TTC549 (cell line): ENCODE measurements around the gene CDKN1A.

Experiments
- FAIRE-seq: peaks from 2 replicates; lab custom pipeline; 2012; peaks lifted over from hg19 to GRCh38; lab: Jason Lieb, UNC

The CDKN1A gene

DNA sequence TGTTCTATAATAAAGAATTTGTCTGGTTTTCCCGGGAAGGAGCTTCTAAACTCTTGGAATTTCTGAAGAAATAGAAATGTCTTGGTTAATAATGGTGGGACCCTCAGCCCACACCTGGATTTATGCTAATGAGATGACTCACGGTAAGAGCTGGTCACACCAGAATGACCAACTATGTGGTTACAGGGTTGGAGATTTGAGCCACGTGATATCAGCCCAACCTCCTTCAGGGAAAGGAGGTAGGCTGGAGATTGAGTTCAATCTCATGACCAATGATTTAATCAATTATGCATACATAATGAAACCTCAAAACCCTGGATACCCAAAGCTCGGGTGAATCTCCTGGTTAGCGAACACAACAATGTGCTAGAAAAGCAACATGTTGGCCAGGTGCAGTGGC lies 22.1 kb upstream of the CDKN1A start:
- no peak for FAIRE-seq

DNA sequence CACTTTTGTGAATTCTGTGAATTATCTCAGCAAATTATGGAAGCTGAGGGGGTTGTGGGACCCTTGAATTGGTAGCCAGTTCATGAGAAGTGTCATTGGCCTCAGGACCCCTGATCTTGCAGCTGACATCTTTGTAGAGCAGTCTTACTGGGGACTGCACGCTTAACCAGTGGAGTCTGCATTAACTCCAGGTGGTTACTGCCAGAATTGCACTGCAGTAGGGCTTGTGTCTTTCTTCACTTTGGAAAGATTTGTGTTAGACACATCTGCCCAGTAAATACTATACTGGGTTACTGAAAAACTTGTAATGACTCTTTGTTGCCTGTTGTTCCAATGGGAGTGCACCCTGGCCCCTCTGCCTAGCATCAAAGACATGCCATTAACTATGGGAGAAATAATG lies 21.2 kb upstream of the CDKN1A start:
- no peak for FAIRE-seq

DNA sequence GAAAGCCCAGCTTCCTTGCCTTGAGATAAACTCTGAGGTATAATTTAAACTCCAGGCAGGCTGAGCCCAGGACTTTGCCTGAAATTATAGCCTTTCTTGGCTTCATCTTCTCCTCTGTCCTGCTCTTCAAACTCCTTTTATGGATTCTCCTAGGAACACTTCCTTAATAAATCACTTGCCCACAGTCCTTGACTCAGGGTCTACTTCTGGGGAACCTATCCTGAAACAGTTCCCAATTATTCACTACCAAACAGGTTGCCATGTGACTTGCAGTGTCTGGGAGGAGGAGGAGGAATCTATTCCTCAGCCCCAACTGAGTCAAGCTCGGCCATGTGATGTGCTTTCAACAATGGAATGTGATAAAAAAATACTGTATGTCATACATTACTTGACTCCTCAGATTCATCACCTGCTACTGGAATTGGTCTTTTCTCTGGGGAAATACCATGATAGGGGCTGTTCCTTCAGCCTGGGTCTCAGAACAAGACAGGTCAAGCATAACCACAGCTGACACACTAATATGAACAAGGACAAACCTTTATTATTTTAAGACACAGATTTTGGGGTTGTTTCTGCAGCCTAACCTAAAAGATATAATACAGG lies 20.5 kb upstream of the CDKN1A start:
- no peak for FAIRE-seq

DNA sequence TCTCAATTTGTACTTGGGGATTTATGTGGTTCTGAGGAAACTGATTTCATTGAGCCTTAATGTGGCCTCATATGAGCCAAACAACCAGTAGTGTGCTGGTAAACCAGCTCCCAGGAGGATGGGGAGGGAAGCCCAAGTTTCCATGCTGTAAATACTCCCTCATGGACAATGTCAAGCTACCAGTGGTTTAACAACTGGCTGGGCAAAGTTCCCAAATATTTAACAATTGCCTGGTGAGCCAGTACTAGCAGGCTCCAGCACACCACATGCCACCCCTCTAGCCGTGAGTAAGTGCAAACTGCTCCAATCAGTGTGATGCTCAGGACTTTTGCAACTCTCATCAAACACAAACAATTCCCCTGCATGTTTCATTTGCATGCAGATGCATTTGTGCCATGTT lies 19.2 kb upstream of the CDKN1A start:
- FAIRE-seq, result no peak

DNA sequence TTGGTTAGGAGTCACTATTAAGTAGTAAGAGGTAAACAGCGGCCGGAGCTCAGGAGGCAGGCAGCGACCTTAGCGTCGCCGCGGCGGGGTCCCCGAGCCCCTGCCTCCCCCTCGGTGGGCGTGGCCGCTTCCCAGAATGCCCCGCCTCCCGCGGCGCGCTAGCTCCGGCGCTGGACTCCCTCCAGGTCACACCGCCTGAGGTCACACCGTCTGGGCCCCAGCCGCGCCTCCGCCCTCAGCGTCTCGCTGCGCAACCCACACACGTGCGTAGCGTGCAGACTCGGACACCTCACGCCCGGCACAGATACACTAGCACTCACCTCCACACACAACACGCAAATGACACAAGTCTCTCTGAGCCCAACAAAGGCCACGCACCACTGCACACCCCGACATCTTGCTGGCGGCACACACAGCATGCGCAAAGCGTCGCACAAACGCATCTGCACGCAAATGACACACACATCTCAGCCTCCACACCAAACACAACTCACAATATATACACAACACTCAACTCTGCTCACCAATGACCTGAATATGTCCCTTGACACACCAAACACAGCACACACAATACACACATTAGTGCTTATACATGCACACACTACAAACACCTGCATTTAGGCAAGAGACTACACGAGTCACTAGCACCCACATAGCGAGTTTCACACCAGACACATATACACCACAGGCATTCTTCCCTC lies 17.6 kb upstream of the CDKN1A start:
- no peak for FAIRE-seq

DNA sequence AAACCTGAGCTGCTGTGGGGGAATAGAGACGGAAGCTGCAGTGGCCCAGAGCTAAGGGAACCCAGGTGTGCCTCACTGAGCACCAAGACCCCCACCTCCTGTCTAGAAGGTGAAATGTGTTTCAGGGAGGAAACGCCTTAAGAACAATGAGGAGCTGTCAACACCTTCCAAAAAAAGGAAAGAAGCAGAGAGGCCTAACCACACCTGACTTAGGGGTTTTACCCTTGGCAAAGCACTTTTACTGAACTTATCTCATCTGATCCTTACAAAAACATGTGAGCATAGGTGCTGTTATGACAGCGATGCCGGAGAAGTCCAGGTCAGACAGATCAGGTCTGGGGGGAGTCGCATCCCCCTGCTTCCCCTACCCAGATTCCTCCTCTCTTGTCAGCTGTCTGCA lies 16.1 kb upstream of the CDKN1A start:
- no peak for FAIRE-seq

DNA sequence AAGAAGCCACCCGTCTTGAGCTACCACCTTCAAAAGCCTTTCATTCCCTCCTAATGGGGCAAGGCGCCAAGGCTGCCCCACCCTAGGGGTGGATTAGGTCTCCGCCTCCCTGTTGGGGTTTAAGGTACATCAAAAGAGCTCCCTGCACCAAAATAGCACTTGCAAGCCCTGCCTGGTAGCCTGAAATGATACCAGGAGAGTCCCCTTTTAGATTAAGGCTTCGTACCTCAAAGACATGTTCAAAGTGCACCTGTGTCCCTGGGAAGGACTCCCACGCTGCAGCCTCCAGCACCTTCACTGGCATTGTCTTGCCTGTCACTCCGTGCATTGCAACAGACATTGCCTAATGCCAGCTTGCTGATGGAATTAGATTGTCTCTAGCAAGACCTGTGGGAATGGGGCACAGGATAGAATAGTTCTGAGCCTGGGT lies 15.7 kb upstream of the CDKN1A start:
- FAIRE-seq, result no peak

DNA sequence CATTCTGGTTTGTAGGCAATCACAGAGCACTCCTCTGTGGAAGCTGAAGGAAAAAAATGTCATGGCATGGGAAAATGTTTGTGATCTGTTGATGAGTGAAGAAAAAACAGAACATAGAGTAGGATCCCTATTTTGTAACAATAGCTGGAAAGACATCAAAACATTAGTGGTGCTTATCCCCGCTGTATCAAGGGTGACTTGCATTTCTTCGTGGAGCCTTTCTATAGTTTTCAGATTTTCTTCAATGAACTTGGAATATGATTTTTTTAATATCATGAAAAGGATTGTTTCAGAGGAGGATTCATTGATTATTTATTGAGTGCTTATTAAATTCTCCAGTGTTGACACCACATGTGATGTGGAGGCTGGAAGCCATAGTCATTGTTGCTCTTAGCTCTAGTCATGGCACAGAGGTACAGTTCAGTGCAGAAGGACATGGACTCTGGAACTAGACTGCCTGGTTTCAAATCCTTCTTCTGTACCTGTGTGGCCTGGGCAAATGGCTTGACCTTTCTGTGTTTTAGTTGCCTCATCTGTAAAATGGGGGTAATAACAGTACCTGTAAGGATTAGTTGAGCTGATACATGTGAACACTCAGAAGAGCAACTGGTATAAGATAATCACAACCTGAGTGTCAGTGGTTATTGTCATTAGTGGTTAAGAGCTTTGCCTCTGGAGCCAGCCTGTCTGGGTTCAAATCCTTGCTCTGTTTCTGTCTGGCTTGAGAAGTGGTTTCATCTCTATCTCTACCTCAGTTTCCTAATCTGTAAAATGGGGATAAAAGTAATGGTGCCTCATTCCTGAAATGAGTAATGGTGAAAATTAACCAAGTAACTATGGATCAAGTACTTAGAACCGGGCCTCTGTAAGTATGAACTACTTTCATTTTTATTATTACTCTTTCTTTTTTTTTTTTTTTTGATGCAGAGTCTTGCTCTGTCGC lies 14.7 kb upstream of the CDKN1A start:
- FAIRE-seq, result no peak

DNA sequence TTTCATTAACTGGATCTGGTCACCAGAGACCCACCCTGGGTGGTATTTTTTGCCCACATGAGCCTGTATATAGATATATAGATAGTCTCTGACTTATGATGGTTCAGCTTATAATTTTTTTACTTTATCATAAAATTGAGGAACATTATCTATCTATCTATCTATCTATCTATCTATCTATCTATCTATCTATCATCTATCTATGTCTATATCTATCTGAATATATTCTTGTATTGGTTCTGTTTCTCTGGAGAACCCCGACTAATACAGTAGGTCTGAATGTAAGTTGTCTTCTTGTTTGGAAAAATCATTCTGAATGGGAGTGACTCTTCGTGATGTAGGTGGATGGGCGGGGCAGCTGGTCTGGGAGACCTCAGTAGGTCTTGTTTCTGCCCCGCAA lies 13.3 kb upstream of the CDKN1A start:
- no peak for FAIRE-seq

DNA sequence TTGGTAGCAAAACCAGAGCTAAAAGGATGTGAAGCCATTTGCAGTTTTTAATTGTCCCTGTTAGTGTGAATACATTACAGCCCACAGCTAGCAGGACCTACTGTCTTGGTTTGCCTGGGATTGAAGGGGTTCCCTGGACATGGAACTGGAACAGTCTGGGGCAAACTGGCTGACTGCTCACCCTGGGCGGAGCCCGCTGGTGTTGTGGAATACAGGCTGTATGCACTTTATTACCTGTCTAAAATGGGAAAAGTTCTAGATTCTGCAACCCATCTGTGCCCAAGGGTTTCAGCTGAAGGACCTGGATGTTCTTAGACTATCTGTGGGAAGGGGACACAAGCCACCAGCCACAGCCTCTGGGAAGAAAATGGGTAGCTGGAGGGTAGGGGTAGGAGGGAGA lies 12.2 kb upstream of the CDKN1A start:
- no peak for FAIRE-seq

DNA sequence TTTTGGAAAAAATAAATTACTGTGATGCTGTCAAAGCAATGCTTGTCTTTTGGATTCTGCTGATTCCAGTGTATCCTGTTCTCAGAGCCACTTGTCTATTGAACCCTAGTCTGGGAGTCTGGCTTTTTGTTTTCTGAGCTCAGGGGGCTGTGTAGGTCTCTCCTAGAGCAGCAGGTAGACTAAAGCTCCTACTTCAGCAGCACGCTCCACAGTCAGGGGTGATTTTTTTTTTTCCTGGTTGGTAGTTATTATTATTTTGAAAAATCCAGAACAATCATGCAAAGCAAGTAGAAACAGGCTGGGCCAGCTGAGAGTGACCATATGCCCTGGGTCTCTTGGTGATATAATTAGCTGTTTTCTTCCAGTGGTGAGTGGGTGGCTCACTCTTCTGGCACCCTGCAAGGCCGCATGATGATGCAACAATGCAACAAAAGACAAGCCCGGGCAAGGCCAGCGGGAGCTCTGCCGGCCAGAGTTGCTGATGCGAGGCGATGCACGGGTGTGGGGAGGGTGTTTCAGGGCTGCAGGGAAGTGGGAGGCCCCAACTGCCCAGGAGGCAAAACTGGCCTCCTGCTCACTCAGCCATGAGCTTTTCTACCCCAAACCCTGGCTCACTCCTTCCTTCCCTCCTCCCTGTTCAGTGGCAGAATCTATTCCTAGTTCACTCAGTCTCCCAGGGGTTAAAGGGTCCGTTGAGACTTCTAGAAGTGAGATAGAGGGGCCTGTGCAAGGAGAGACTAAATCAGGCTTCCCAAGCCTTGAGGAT lies 11.5 kb upstream of the CDKN1A start:
- no peak for FAIRE-seq

DNA sequence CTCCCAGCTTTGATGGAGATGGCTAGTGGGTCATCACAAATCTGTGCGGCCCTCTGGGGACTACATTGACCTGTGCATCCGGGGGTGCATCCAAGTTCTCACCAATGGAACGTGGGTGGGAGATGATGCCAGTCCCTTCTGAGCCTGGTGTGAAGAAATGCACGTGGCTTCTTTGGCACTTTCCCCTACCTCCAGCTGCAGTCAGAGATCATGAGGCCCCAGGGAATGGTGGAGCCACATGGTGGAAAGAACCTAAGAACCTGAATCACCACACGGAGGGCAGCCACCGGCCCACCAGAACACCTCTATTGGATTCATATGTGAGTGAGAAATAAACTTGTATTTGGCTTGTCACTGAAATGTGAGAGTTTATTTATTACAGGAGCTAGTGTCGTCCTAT lies 9.9 kb upstream of the CDKN1A start:
- FAIRE-seq, result no peak

DNA sequence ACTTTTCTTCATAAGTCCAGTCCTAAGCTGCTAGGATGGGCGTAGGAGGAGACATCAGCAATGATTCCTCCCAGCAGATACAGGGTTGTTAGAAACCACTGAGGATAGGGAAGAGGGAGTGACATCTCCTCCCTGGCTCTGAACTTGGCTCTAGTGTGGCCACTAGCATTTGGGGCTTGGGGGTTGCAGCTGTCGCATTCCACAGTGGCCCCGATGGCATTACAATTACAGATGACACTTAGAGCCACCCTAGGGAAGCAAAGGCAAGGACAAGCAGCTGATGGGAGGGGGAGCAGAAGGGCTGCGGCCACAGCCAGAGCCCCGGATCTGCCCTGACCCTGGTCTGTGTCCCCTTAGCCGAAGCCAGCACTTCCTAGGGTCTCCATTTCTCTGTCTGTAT lies 9.5 kb upstream of the CDKN1A start:
- FAIRE-seq, result no peak

DNA sequence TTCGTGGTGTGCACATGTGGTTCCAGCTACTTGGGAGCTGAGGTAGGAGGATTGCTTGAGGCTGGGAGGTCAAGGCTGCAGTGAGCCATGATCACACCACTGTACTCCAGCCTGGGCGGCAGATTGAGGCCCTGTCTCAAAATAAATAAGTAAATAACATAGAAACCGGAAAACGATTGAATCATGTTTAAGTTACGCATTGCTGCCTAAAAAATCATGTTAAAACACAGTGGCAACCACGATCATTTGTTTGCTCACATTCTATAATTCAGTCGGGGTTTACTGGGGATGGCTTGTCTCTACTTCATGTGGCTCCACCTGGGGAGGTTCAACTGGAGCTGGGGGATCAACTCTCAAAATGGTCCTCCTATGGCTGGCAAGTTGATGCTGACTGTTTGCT lies 8.2 kb upstream of the CDKN1A start:
- no peak for FAIRE-seq

DNA sequence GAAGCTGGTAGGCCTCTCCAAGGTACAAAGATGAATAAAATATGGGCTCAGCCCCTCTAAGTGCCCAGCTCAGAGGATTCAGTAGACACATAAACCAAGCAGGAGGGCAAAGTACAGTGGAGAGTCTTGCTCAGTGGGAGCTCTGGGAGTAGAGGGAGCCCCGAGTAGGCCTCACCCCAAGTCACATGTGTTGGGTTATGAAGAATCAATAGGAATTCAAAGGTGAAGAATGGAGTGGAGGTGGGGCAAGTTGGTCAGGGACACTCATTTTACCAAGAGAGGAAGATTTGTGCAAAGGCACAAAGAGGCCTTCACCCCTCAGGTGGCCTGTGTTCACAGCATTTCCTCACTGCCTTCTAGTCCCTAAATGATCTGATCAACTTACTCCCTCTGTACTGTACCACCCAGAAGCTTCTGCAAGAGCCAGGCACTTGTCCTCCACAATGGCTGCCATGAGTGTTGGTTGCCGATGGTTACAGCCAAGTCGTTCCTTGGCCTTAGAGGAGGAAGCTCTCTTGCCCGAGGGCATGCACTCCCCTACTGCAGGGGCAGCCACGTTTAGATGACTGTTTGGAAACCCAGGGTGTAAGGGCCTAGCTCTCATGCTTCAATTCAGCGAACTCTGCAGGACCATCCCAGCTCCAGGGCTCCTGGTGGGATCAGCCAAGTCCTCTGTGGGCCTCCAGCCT lies 6.7 kb upstream of the CDKN1A start:
- FAIRE-seq, result no peak

DNA sequence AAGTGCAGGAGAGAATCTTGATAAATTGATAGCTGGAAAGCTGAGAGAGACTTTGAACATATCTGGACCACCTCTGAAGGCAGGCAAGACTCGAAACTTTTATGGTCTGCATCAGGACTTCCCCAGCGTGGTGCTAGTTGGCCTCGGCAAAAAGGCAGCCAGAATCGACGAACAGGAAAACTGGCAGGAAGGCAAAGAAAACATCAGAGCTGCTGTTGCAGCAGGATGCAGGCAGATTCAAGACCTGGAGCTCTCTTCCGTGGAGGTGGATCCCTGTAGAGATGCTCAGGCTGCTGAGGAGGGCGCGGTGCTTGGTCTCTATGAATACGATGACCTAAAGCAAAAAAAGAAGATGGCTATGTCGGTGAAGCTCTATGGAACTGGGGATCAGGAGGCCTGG lies 4.6 kb upstream of the CDKN1A start:
- FAIRE-seq, result no peak

DNA sequence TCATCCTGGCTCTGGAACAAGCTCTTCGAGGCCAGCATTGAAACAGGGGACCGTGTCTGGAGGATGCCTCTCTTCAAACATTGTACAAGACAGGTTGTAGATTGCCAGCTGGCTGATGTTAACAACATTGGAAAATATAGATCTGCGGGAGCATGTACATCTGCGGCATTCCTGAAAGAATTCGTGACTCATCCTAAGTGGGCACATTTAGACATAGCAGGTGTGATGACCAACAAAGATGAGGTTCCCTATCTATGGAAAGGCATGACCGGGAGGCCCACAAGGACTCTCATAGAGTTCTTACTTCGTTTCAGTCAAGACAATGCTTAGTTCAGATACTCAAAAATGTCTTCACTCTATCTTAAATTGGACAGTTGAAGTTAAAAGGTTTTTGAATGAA lies 3.6 kb upstream of the CDKN1A start:
- FAIRE-seq, result no peak

DNA sequence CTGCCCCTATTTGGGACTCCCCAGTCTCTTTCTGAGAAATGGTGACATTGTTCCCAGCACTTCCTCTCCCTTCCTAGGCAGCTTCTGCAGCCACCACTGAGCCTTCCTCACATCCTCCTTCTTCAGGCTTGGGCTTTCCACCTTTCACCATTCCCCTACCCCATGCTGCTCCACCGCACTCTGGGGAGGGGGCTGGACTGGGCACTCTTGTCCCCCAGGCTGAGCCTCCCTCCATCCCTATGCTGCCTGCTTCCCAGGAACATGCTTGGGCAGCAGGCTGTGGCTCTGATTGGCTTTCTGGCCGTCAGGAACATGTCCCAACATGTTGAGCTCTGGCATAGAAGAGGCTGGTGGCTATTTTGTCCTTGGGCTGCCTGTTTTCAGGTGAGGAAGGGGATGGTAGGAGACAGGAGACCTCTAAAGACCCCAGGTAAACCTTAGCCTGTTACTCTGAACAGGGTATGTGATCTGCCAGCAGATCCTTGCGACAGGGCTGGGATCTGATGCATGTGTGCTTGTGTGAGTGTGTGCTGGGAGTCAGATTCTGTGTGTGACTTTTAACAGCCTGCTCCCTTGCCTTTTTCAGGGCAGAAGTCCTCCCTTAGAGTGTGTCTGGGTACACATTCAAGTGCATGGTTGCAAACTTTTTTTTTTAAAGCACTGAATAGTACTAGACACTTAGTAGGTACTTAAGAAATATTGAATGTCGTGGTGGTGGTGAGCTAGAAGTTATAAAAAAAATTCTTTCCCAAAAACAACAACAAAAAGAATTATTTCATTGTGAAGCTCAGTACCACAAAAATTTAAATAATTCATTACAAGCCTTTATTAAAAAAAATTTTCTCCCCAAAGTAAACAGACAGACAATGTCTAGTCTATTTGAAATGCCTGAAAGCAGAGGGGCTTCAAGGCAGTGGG lies 2.1 kb upstream of the CDKN1A start:
- FAIRE-seq, result no peak

DNA sequence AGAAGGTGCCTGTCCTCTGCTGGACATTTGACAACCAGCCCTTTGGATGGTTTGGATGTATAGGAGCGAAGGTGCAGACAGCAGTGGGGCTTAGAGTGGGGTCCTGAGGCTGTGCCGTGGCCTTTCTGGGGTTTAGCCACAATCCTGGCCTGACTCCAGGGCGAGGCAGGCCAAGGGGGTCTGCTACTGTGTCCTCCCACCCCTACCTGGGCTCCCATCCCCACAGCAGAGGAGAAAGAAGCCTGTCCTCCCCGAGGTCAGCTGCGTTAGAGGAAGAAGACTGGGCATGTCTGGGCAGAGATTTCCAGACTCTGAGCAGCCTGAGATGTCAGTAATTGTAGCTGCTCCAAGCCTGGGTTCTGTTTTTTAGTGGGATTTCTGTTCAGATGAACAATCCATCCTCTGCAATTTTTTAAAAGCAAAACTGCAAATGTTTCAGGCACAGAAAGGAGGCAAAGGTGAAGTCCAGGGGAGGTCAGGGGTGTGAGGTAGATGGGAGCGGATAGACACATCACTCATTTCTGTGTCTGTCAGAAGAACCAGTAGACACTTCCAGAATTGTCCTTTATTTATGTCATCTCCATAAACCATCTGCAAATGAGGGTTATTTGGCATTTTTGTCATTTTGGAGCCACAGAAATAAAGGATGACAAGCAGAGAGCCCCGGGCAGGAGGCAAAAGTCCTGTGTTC lies 1.3 kb upstream of the CDKN1A start:
- no peak for FAIRE-seq
